GM19395 (cell line): ENCODE data around the gene NUCKS1.

ENCODE experiments used
- ATAC-seq: cut with Tn5 transposase; IDR thresholded peaks from one replicate; pipeline ENCODE4 v1.9.1; 2021; ENCODE audit warnings: mild to moderate bottlenecking, moderate library complexity; ENCODE audit not compliant: unreplicated experiment

The NUCKS1 gene

GRCh38 chr1:205772607-205773032 lies 22.6 kb upstream of the NUCKS1 start:
- no peak for ATAC-seq

- no peak for ATAC-seq
Measured at GRCh38 chr1:205770618-205771017, 20.6 kb upstream of the NUCKS1 start.

GRCh38 chr1:205769641-205770365 lies 19.8 kb upstream of the NUCKS1 start:
- ATAC-seq, result no peak

- no peak for ATAC-seq
Measured at GRCh38 chr1:205767248-205767647, 17.3 kb upstream of the NUCKS1 start.

- ATAC-seq, result no peak
Measured at GRCh38 chr1:205766570-205766969, 16.6 kb upstream of the NUCKS1 start.

- no peak for ATAC-seq
Measured at GRCh38 chr1:205766038-205766437, 16.1 kb upstream of the NUCKS1 start.

- no peak for ATAC-seq
Measured at GRCh38 chr1:205764578-205764977, 14.6 kb upstream of the NUCKS1 start.

GRCh38 chr1:205763980-205764379 lies 14.0 kb upstream of the NUCKS1 start:
- no peak for ATAC-seq

GRCh38 chr1:205760606-205761005 lies 10.6 kb upstream of the NUCKS1 start:
- no peak for ATAC-seq

GRCh38 chr1:205756552-205756951 lies 6.6 kb upstream of the NUCKS1 start:
- ATAC-seq, result no peak

GRCh38 chr1:205754857-205755256 lies 4.9 kb upstream of the NUCKS1 start:
- ATAC-seq, result no peak

- ATAC-seq, result no peak
Measured at GRCh38 chr1:205751036-205751651, 1.2 kb upstream of the NUCKS1 start.

GRCh38 chr1:205749234-205750137 lies 496 bp downstream of the NUCKS1 start:
- peak; percentile 70 for ATAC-seq

- peak; percentile 30 for ATAC-seq
Measured at GRCh38 chr1:205748403-205749233, 1.4 kb downstream of the NUCKS1 start.

GRCh38 chr1:205746757-205747412 lies 3.1 kb downstream of the NUCKS1 start:
- no peak for ATAC-seq

GRCh38 chr1:205744403-205744802 lies 5.6 kb downstream of the NUCKS1 start:
- ATAC-seq, result no peak

GRCh38 chr1:205743977-205744376 lies 6.0 kb downstream of the NUCKS1 start:
- ATAC-seq, result no peak

- no peak for ATAC-seq
Measured at GRCh38 chr1:205741681-205742080, 8.3 kb downstream of the NUCKS1 start.

- no peak for ATAC-seq
Measured at GRCh38 chr1:205739348-205740160, 10.4 kb downstream of the NUCKS1 start.
